KBM-7 (cell line): ENCODE data around the gene SV2B.

Source experiments
- DNase-seq: peaks from one replicate; pipeline ENCODE4 v3.0.0-alpha.2; 2015
- in situ Hi-C: fragments of 300-500 bp; cut with MboI; formaldehyde crosslinking; loops from 2 replicates; pipeline ENCODE4 v1.14.3; 2020; ENCODE audit warnings: low sequenced_read_pairs, low pct_unique_long_range_greater_than_20kb, mixed read lengths

The SV2B gene

DNA sequence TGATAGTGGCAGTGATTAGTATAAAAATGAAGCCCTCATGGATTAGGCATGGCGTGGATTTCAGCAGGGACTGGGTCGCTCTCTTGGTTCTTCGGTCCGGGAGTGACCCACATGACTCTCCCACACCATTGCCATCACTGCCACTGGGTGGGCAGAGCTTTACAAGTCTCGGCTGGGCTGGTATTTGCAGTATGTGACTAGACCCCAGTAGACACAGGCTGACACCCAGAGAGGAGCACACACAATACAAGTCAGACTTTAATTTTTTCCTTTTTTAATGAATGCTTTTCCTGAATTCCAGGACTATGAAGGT lies 1.5 kb downstream of the SV2B start:
- DNase-seq: no peak
- in situ Hi-C loops: no loop called here

DNA sequence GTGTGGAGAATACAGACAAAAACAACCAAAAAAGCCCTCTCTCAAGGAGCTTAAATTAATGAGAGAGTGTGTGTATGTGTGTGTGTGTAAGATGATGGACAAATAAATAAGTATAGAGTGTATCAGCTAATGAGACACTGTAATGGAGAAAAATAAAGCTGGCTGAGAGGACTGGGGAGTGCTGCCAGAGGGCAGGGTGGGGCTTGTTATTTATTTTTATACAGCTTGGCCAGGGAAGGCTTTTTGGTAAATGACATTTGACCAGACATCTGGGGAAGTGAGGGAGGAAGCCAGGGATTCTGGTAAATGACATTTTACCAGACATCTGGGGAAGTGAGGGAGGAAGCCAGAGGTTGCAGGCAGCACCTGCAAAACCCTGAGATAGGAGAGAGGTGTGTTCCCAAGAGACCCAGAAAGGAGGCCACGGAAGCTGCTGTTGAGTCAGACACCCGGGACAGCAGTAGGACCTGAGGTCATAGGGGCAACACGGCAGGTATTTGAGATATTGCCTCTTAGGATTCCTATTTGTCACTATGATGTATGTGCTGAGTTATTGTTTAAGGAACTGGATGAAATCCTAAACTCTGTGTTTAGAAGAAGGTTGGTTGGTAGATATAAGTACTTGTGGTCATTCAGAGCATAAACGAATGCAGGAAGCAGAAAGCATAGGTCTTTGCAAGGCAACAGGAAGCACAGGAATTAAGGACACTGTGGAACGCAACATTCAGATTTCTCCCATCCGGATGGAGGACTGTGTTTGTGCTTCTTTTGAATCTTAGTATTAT lies 2.7 kb downstream of the SV2B start:
- no peak for DNase-seq
- in situ Hi-C loops: no loop called here

DNA sequence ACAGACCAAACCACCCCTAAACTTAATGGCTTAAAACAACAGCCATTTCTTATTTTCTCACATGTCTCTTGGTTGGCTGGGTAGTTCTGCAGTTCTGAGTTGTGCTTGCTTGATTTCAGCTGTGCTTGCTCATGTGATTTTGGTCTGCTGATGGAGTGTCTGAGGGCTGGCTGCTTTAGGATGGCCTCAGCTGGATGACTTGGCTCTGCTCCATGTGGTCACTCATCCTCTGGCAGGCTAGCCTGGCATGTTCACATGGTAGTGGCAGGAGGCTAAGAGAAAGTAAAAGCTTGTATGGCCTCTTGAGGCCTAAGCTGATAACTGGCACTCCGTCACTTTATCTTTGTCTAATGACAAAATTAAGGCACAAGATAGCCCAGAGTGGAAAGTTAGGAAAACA lies 4.1 kb downstream of the SV2B start:
- in situ Hi-C loops: no loop called here
- no peak for DNase-seq

DNA sequence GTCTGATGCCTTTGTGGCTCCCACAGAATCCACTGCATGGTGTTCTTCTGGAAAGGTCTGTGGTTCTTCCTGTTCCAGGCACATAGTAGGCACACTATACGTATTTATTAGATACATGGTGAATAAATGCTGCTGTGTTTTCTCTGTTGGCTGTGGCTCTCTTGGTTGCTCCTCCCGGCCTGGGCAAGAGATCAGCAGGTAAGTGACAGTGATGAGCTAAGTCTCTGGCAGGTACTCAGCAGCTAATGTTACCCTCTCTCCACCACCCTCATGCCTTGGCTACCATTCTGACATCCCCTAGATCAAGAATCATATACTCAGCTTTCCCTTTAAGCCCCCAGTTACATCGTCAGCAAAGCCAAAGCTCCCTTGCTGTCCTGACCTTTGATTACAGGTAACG lies 8.4 kb downstream of the SV2B start:
- in situ Hi-C loops: no loop called here
- DNase-seq: no peak

DNA sequence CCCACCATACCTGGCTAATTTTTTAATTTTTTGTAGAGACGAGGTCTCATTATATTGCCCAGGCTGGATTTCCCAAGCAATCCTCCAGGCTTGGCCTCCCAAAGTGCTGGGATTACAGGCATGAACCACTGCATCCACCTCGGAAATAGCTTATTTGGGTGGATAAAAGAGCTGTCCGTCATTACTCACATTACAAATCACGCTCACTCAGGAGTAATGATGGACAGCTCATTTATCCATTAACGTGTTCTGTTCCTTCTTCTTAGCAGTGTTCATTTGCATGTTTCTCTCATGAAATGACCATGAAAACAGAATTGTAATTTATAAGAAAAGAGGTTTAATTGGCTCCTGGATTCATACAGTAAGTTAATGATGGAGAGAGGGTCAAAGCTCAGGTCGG lies 9.8 kb downstream of the SV2B start:
- in situ Hi-C loops: no loop called here
- no peak for DNase-seq

DNA sequence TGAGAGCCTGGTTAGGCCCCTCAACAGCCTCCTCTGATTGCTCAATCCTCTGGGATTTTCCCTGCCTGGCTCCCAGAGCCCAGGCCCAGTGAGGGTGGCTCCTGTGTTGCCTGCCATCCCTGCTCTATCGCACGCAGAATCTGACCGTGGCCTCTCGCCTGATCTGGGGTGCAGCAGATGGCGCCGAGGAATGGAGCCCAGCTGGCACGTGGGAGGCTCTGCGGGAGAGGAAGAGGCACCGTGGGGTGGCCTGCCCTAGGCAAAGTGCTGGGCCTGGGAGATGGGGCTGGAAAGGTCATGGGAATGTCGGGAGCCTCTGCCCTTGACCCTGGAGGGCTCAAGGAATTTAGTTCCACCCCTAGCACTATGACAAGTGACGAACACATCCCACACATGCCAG lies 10.3 kb downstream of the SV2B start:
- DNase-seq: no peak
- in situ Hi-C loops: no loop called here

DNA sequence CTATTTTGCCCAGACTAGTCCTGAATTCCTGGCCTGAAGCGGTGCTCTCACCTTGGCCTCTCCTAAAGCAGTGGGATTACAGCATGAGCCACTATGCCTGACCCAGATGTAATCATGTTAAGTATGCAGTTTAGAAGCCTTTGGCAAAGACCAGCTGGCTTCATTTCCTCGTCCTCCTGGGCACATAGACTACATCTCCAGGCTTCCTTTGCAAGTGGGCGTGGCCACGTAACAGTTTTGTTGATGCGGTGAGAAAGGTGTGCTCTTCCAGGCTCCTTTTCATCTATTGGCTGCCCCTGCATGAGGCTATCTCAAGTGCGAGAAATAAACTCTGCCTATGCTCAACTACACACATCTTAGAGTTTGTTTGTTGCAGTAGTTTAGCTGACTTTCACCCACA lies 13.0 kb downstream of the SV2B start:
- in situ Hi-C loops: no loop called here
- no peak for DNase-seq

DNA sequence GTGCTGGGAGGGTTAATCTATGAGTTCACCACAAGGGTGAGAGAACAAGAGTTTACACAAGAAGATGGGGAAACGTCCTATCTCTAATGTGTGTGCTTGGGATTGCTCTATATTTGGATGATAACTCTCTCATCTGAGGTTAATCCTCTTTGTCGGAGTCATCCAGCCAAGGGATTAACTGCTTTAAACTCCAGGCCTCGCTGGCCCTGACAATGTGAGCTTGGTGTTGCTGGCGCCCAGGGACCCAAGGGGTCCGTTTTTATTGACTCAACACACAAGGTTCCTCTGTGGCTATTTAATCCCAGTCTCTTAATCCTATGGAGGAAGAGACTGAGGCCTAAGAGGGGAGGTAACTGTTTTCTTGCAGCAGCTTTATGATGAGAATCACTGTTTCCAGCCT lies 14.2 kb downstream of the SV2B start:
- no peak for DNase-seq
- in situ Hi-C loops: no loop called here

DNA sequence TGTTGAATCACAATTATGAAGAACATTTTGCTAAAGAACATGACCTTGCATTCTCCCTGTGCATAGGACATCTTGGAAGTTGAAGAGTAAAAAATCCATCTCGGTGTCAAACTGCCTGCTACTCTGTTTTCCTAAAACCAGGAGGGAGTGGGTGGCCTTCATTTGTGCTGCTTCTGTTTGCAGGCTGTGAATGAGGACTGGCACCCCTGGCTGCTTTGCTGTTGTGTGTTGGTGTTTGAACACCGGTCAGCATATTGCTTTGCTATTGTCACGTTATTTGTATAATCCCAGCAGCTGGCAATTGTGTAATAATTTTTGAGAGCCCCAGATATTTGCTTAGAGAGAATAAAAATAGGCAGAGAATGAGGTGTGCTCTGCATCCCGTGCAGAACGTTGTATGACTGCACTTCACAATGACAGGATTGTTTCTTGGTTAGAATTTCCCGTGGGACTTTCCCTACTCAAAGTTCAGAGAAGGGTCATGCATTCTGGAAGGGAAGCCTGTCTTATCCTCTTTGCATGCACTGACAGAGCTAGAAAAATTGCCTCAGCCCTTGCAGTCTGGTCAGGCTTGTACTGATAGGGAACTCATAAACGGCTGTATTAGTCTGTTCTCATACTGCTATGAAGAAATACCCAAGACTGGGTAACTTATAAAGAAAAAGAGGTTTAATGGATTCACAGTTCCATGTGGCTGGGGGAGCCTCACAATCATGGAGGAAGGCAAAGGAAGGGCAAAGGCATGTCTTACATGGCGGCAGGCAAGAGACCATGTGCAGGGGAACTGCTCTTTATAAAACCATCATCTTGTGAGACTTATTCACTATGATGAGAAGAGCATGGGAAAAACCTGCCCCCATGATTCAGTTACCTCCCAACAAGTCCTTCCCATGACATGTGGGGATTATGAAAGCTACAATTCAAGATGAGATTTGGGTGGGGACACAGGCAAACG lies 16.3 kb downstream of the SV2B start:
- DNase-seq: no peak
- in situ Hi-C loops: no loop called here

DNA sequence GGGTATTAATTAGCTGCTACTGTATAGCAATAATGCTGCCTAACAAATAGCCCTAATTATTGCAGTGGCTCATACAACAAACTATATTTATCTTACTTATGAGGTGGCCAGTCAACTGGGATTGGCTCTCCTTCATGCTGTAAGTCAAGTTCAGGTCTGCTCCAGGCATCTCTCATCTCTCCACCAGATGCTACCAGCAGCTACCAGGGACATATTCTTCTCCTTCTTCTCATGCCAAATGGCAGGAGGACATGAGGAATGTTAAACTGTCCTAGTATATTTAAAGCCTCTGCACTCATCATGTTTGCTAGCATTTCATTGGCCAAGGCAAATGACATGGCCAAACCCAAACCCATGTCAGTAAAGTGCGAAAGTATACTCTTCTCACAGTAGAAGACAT lies 17.3 kb downstream of the SV2B start:
- DNase-seq: no peak
- in situ Hi-C loops: no loop called here

DNA sequence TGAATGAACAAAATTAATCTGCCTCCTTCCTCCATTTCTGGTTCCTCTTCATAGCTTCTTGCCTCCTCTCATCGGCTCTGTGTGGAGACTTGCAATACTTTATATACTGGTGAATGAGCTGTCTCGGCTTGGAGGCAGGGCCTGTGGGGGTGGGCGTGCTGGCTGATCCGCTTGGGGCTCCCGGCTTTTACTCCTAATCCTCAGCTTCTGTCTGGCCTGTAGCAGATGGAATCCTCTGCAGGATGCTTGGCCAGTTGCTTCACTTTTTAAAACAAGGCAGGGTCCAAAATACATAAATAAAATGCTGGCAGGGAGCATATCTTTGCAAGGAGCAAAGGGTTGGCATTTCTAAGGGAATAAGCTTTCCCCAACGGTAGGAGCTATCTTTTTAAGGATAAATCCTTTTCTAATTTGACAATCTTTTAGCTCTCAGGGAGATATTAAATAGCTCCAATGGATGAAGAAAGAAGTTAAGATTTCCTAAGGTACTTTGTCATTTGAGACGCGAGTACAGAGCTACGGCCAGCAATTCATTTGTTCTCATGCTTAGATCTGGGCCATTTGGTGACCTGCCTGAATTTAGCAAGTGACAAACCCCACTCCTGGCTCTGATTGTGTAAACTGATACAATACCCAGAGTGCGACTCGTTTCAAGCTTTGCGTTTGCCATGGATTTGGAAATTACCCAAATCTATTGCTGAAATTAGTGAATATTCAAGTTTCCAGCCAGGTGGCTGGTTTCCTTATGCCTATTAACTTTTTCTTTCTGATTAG lies 18.9 kb downstream of the SV2B start:
- DNase-seq: no peak
- in situ Hi-C loops: no loop called here

DNA sequence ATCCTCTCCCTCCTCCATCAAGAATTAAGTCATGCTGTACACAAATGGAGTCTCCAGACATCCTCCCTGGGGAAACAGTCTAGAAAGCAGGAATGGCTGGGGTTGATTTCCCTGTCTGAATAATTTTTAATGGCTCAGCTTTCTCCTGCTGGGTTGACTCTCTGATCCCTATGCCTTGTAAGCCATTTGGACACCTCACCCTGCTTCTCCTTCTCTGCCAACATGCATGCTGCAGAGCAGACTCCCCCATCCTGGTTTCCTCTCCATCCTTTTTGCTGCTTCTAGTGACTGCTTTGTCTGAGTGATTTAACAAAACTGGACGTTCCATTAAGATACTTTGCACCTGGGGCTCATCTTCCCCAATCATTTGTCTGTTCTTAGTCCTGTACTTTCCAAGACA lies 22.2 kb downstream of the SV2B start:
- no peak for DNase-seq
- in situ Hi-C loops: no loop called here

DNA sequence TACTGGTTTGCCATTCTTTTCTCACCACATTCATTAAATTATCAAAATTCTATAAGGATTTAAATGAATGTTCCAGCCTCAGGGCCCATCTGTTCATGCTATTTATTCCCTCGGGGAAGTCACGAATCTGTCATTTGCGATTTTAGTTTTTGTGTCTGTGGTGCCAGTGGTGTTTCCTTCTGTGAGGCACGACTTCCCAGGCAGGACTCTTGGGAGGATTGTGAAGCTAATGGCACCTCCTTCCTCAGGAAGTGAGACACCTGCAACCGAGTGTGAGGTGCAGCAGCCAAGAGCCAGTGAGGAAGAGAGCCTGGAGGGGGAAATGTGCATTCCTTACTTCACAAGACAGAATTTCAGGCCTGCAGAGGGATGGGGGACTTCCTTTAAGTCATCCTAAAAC lies 24.1 kb downstream of the SV2B start:
- no peak for DNase-seq
- in situ Hi-C loops: no loop called here

DNA sequence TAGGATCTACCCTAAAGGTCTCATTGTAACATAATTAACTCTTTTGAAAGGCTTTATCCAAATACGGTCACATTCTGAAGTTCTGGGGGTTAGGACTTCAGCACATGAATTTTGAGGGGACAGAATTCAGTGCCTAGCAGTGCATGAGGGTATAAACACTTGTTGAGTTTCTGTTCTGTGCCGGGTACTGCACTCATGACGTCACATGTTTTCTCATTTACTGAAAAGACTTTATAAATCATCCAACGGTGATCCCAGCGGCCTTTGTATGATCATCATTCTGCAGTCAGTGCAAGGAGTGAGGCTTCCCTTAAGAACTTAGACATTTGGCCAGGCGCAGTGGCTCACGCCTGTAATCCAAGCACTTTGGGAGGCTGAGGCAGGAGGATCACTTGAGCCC lies 25.1 kb downstream of the SV2B start:
- DNase-seq: no peak
- in situ Hi-C loops: no loop called here

DNA sequence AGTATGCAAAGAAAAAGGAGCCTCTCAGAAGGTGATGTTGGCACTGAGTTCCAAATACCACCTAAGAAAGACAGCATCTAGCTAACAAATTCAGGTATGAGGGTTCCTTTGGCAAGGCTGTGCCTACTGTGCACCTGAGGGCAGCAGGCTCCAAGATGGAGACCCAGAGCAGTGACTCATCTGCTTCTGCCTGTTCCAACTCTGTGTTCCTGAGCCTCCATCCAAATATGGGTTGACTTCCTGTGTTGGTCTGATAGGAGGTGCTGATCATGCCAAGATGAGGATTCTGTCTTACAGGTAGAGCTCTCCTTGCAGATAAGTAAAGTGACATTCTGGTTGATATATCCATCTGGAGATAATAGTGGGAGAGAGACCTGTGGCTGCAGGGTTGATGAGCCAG lies 26.0 kb downstream of the SV2B start:
- in situ Hi-C loops: no loop called here
- no peak for DNase-seq

DNA sequence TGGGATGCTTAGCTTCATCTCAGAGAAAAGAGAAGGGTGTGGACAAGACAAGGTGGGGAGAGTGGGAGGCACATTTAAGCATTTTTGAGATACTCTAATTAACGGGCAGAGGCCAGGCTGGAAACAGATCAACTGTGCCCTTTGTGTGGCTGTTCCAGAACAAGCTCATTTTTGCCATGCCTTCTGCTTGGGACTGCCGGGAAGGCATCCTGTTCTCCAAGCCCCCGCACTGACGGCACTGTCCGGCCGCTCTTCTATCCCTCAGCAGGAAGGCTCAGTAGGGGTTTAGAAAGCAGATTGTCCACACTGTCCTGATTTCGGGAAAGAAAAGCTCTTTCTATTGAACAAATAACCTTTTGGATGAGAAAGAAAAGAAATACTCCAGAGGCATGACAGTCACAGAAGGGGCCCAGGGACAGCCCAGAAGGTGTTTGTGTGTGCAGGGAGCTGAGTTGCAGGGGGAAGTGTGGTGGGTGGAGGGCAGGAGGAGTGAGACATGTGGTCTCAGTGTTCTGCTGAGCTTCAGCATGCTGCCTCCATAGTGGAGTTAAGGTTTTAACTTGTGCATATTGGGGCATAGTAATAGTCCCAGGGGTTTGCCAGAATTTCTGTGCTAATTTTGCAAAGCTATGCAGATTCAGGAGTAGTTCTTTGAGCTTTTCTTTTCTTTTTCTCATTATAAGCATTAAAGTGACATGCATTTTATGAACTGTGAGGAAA lies 27.3 kb downstream of the SV2B start:
- DNase-seq: no peak
- in situ Hi-C loops: no loop called here

DNA sequence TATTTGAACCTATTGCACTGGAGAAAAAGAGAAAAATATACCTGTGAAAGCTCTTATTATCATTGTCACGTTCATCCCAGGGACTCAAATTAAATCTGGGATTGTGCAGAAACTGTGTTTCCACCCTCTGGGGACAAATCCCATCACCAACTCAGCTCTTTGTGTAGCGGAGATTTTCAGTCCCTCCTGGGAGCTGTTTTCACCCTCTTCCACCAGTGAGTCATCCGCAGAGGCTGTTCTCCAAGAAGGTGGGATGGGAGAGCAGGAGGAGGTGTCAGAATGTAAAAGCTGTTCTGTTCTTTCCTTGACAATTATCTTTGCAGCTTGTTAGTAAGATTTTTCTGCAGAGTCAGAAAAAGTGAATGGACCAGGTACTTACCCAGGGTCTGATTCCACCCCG lies 28.0 kb downstream of the SV2B start:
- in situ Hi-C loops: no loop called here
- DNase-seq: no peak

DNA sequence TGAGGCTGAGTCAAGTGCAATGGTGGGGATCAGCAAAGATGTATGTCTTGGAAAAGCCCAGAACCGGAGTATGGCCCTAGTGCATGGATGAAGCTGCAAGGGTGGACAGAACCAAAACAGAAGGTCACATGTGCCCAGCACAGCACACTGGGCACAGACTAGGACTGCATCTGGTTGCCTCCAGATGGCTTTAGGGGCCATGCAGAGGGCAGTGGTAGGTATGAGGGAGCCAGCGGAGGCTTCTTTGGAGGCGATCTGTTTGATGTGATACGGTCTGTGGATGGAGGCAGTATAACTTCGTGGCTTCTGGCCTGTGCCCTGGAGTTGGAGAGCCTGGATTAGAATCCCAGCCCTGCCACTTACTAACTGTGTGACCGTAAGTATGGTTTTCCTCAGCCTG lies 29.4 kb downstream of the SV2B start:
- in situ Hi-C loops: no loop called here
- DNase-seq: no peak

DNA sequence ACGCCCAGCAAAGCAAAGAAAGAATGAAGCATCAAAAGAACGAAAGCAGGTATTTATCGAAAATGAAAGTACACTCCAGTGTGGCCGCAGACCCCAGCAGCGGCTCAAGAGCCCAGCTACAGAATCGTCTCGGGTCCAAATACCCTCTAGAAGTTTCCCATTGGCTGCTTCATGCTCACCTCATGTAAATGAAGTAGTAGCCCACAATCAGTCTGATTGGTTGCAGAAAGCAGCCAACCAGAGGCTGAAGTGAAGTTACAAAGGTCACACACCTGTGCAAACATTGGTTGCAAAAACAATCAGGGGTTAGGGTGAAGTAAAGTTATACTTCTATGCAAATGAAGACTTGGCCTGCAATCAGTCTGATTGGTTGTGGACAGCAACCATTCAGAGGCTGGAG lies 32.0 kb downstream of the SV2B start:
- no peak for DNase-seq
- in situ Hi-C loops: no loop called here
